ENCODE measurements around the gene GRB10.

Gene GRB10

DNA sequence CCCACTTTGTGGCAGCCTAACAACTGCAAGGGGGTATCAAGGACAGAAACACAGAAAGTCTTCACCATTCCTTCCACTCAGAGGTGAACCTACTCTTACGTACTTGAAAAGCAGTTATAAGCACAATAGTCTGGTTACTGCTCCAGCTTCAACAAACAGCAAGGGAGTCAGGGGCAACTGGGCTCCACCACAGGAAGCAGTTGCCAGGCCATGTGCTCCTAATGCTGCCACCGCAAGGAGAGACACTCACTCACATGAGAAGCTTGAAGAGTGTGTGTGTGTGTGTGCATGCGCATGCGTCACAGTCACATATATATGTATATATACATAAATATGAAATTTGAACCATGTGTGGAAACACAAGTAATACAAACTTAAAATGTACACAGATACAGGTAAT lies 65.5 kb downstream of the GRB10 start:
- DNase-seq = no peak

GRCh38 chr7:50714857-50715256 lies 67.8 kb downstream of the GRB10 start:
- DNase-seq = no peak

DNA sequence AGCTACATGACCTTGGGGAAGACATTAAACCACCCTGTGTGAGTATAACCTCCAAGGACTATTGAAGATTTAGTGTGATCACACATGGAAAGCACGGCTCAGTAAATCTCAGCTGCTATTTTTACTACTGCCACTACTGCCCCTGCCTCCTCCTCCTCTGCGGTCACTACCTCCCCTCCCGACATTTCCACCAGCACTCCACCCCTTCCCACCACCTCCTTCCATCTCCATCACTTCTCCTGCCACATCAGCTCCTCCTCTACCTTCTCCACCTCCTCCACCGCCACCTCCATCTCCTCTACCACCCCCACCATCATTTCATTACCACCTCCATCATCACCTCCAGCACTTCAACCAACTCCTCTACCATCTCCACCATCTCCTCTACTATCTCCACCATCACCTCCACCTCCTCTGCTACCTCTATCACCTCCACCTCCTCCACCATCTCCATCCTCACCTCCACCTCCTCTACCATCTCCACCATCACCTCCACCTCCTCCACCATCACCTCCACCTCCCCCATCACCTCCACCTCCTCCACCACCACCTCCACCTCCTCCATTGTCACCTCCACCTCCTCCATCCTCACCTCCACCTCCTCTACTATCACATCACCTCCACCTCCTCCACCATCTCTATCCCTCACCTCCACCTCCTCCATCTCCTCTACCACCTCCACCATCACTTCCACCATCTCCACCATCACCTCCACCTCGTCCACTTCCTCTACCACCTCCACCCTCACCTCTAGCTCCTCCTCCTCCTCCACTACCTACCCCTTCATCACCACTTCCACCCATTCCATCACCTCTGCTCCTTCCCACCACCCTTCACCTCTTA lies 69.4 kb downstream of the GRB10 start:
- no peak for DNase-seq

DNA sequence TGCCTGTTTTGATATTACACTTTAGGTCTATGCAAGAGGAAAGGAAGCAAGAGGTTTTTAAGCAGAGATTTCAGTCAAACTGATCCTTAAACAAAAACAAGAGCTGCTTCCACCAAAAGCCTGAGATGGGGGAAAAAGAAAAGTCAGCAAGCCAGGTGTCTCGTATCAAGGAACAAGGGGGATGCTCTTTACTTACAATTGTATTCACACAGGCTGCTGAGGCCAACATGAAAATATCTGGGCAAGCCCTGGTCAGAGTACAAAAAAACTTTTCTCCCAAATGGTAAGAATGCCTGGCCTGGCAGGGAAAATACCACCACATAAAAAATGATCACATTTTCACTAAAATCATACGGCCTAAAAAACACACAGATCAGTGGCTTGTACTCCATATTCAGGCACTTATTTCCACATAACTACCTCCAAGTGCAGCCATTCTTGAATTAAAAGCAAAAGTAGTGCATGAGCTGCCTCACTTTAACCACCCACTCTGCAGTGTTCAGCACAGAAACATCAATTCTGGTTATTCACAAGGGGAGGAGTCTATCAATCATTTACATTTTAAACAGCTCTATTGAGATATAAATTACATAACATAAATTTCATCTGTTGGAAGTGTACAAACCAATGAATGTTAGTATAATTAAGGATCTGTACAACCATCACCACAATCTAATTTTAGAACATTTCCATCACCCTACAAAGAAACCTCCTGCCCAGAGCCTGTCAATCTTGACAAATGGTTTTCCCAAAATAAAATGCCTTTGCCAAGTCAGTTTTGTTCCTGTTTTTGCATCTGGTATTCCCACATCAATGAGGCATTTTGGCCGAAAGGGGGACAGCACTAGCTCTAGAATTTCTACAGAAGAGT lies 70.2 kb downstream of the GRB10 start:
- DNase-seq = no peak

- no peak for DNase-seq
Measured at GRCh38 chr7:50711271-50712175, 71.2 kb downstream of the GRB10 start.

- no peak for DNase-seq
Measured at GRCh38 chr7:50710441-50711154, 72.1 kb downstream of the GRB10 start.

DNA sequence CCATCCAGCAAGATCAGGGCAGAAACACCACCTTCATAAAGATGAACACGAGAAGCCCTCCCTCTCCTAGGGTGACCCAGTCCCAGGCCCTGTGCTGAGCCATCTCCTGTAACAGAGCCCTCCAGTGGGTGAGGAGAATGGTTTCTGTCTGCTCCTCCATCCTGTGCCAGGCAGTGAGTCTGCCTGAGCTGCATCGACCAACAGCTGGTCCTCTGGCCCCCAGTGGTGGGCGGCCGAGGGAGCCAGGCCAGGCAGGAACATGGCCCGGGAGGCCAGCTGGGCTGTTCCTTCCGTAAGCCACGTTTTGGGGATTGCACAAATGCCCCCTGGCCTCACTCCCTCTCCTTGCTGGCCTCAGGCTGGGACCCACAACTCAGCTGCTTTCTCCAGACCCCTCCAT lies 73.5 kb downstream of the GRB10 start:
- no peak for DNase-seq

GRCh38 chr7:50707236-50708006 lies 75.3 kb downstream of the GRB10 start:
- no peak for DNase-seq

DNA sequence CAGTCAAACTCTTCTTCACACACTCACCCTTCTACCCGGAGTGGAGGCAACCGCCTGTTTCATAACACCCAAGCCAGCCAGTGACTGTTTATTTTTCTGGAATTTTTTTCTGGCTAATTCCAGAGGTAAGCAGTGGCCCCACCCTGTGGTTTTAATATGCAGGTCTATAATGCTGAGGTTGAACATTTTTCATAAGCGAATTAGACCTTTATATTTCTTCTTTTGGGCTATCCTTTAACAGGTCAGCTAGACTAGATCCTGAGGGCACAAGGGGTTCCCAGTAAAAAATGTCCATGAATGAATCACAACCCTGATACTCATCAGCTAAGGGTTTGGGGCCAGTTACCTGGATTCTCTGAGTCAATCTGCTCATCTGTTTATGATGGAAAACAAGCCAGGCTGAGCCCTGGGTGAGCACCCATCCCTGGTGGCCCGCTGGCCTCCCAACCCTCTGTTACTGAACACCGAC lies 76.2 kb downstream of the GRB10 start:
- DNase-seq = no peak

DNA sequence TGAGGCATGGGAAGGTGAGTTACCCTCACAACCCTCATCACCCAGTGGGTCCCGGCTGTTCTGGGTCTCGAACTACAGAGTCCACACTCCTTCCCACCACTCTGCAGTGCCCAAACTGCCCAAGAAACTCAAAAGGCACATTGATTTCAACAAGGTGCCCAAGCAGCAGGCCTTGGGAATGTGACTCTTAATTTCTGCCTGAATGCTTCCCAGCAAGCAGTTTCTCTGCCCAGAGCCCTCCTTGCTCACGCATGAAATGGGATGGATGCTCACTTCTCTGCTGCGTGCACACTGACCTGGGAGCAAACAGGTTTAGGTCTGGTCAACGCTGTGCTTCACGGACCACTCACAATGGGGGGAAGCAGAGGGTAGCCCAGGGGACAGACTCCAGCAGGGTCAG lies 77.9 kb downstream of the GRB10 start:
- DNase-seq = no peak

GRCh38 chr7:50703654-50704053 lies 79.0 kb downstream of the GRB10 start:
- DNase-seq = no peak

DNA sequence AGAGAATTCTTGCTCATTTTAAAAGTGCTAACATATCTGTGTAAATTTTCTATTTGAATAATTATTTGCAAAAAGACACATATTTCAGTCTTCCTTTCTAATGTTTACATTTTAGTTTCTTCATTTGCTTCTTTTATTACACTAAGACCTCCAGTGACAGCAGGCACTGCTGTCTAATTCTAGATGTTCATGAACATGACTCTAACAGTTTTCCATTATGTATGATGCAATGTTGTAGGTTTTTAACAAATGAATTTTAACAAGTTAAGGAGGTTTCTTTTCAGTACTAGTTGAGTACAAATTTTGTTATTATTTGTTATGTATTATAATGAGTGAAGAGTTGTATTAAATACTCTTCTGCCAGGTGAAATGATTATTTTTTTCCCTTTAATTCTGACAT lies 83.6 kb downstream of the GRB10 start:
- no peak for DNase-seq

GRCh38 chr7:50697748-50698147 lies 84.9 kb downstream of the GRB10 start:
- no peak for DNase-seq

GRCh38 chr7:50696810-50697582 lies 85.7 kb downstream of the GRB10 start:
- DNase-seq = no peak

GRCh38 chr7:50695026-50695425 lies 87.7 kb downstream of the GRB10 start:
- DNase-seq = no peak

- DNase-seq = no peak
Measured at GRCh38 chr7:50693455-50694130, 89.1 kb downstream of the GRB10 start.

DNA sequence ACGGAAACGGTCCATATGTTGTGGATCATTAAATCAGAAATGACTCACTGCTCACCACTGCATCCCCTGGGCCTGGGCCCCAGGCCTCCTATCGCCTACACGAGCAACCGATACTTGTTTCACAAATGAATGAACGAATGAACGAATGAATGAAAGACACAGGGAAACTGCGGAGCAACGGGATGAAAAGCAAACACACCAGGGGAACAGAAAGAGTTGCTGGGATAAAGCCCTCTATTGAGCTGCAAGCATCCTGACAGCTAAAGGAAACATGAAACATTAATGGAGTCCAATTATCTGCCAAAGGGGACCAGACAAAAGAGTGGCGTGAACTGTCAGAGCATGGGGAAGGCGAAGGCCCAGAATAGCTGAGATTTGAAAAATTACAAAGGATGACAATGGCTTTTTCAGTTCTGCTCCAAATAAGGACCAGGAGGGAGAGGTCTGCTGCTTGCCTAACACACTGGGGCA lies 92.1 kb downstream of the GRB10 start:
- DNase-seq = no peak

DNA sequence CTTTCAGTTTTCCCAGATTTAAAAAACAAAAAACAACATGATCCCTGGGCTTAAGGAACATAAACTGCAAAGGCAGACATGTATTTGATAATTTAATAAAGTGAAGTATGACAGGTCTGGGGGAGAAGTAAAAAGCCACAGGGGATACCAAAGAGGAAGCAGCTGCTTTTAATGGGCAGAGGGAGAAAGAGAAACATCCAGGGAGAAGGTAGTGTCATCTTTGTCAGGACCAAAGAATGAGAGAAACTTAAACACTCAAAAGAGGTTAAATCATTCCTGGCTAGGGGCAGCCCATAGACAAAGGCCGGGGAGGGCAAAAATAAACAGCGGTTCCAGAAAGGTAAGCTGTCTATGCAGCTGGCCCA lies 94.5 kb downstream of the GRB10 start:
- no peak for DNase-seq

- DNase-seq = no peak
Measured at GRCh38 chr7:50687575-50688225, 95.0 kb downstream of the GRB10 start.

All from activated CD4-positive, alpha-beta T cell treated with anti-CD3 and anti-CD28 coated beads, Interleukin-2, amount 50 U/mL, for 4 hours (primary cell).